Adrenal gland (tissue), 5 donors: ENCODE data around the gene DHX57.

Experiments
- CTCF ChIP-seq, 6 experiments: fragments of 450-650 bp in 4 of 6; fragments of 200-600 bp in 2 of 6; sonication (generic) in 1 of 6; IDR thresholded peaks; 1 replicate in 5 of 6; 2 replicates in 1 of 6; pipeline versions ENCODE4 v1.5.1 to v1.8.0; 2016 to 2021; ENCODE audit warnings: antibody characterized with exemption in 6 of 6, mild to moderate bottlenecking in 2 of 6, moderate library complexity in 1 of 6
- POLR2A ChIP-seq, 2 donors: fragments of 450-650 bp; IDR thresholded peaks; one replicate each; pipeline ENCODE4 v1.6.1; 2017; ENCODE audit warnings: antibody characterized with exemption in 2 of 2, mild to moderate bottlenecking in 2 of 2, moderate library complexity in 1 of 2
- donor health status: DM: no; HTN: no; CAD: no.

GRCh38 chr2:38775097-38775920 lies 100.4 kb downstream of the DHX57 start:
- TF ChIP-seq CTCF (IDR thresholded peaks at IDR 0.05) (no peak), POLR2A (IDR thresholded peaks at IDR 0.05) (no peak)
